Endothelial cell of umbilical vein (primary cell): ENCODE results near the gene AAGAB. TPM values are rescaled to one million over a fixed set of nuclear protein-coding genes. Genes with fewer than 3 reads are reported as not detected.

Source experiments
- BruUV-seq: library from RNA; stranded (reverse); fragments of 400-500 nt; replicated peaks from 2 replicates; lab custom pipeline; 2021; lab: Mats Ljungman, UMichigan
- CTCF ChIA-PET: fragments of 300-600, 350-600 bp; sonication (Branson Sonifier 250); formaldehyde crosslinking; loops from one replicate; lab custom pipeline; 2021; ENCODE audit warnings: antibody characterized with exemption, inconsistent platforms; lab: Charles Lee
- POLR2A ChIA-PET: fragments of 300-600, 350-600 bp; sonication (Branson Sonifier 250); formaldehyde crosslinking; loops from one replicate; lab custom pipeline; 2021; ENCODE audit warnings: antibody characterized with exemption, inconsistent platforms; lab: Charles Lee
- DNase-seq: peaks from one replicate; pipeline ENCODE4 v3.0.0-alpha.2; 2011; ENCODE audit warnings: low read depth, low spot score
- FAIRE-seq: peaks from 2 replicates; lab custom pipeline; 2011; peaks lifted over from hg19 to GRCh38; lab: Jason Lieb, UNC
- H2AFZ ChIP-seq: 2 replicates; pipeline ENCODE4 v1.6.0; 2012; ENCODE audit warnings: low read depth, low read length, control low read depth, inconsistent platforms
- H3K27ac ChIP-seq: 2 replicates; pipeline ENCODE4 v1.5.1; 2011; ENCODE audit warnings: low read depth, mild to moderate bottlenecking, control low read depth, low read length, moderate library complexity; ENCODE audit not compliant: insufficient read depth
- H3K27me3 ChIP-seq, 2 experiments: 2 replicates each; pipeline versions ENCODE4 v1.6.0 to v1.6.1; 2011; ENCODE audit warnings: low read length in 2 of 2, mixed read lengths in 1 of 2; ENCODE audit not compliant: control insufficient read depth in 2 of 2, insufficient read depth in 2 of 2
- H3K36me3 ChIP-seq, 2 experiments: 2 replicates in 1 of 2; 3 replicates in 1 of 2; pipeline ENCODE4 v1.5.1; 2011; ENCODE audit warnings: low read length in 2 of 2, mild to moderate bottlenecking in 1 of 2, moderate library complexity in 1 of 2; ENCODE audit not compliant: control insufficient read depth in 2 of 2, insufficient read depth in 2 of 2; ENCODE audit errors: extremely low read depth in 1 of 2
- H3K4me1 ChIP-seq: 3 replicates; pipeline ENCODE4 v1.5.1; 2011; ENCODE audit warnings: mild to moderate bottlenecking, low read length; ENCODE audit not compliant: control insufficient read depth, insufficient read depth; ENCODE audit errors: extremely low read depth
- H3K4me2 ChIP-seq: 2 replicates; pipeline ENCODE4 v1.6.1; 2011; ENCODE audit warnings: low read length, control low read depth, mixed read lengths; ENCODE audit not compliant: insufficient read depth
- H3K4me3 ChIP-seq, 3 experiments: fragments of 200-600 bp in 1 of 3; sonication (generic), shearing (Covaris generic) in 1 of 3; replicated peaks in 1 of 3; 2 replicates each; pipeline ENCODE4 v1.5.1; 2011 to 2016; ENCODE audit warnings: control low read depth in 3 of 3, low read length in 3 of 3, mild to moderate bottlenecking in 2 of 3, inconsistent platforms in 1 of 3, low read depth in 1 of 3, moderate library complexity in 1 of 3; ENCODE audit not compliant: insufficient read depth in 1 of 3
- H3K79me2 ChIP-seq: 2 replicates; pipeline ENCODE4 v1.6.0; 2012; ENCODE audit warnings: low read length, inconsistent platforms; ENCODE audit not compliant: control insufficient read depth, insufficient read depth
- H3K9ac ChIP-seq: replicated peaks from 2 replicates; pipeline ENCODE3; 2011; ENCODE audit warnings: low read length, control low read depth; ENCODE audit not compliant: insufficient read depth; ENCODE audit errors: extremely low read depth
- H3K9me1 ChIP-seq: replicated peaks from 3 replicates; pipeline ENCODE4 v1.6.0; 2011; ENCODE audit warnings: mild to moderate bottlenecking, low read length; ENCODE audit not compliant: control insufficient read depth, insufficient read depth; ENCODE audit errors: extremely low read depth
- H3K9me3 ChIP-seq: replicated peaks from 2 replicates; pipeline ENCODE4 v1.5.1; 2012; ENCODE audit warnings: low read length, inconsistent platforms; ENCODE audit not compliant: control insufficient read depth, insufficient read depth
- H4K20me1 ChIP-seq: replicated peaks from 2 replicates; pipeline ENCODE3; 2011; ENCODE audit warnings: mild to moderate bottlenecking, low read length; ENCODE audit not compliant: control insufficient read depth, insufficient read depth; ENCODE audit errors: extremely low read depth
- CTCF ChIP-seq, 2 donors: IDR thresholded peaks; 1 replicate in 1 of 2; 2 replicates in 1 of 2; pipeline ENCODE4 v1.5.1; 2011; ENCODE audit warnings: low read length in 2 of 2, mild to moderate bottlenecking in 2 of 2, moderate library complexity in 2 of 2, control low read depth in 1 of 2, inconsistent platforms in 1 of 2, low read depth in 1 of 2; ENCODE audit not compliant: insufficient read depth in 1 of 2; ENCODE audit errors: extremely low read depth in 1 of 2
- EZH2 ChIP-seq: IDR thresholded peaks from 2 replicates; pipeline ENCODE4 v1.6.1; 2012; ENCODE audit warnings: borderline replicate concordance, low read depth, mild to moderate bottlenecking, moderate library complexity, low read length, inconsistent platforms; ENCODE audit not compliant: severe bottlenecking
- FOS ChIP-seq: IDR thresholded peaks from 2 replicates; pipeline ENCODE4 v1.6.1; 2011; ENCODE audit warnings: mild to moderate bottlenecking, low read length, moderate library complexity, borderline replicate concordance; ENCODE audit not compliant: insufficient read depth
- GATA2 ChIP-seq: IDR thresholded peaks from 2 replicates; pipeline ENCODE4 v1.7.0; 2011; ENCODE audit warnings: low read depth, mild to moderate bottlenecking, moderate library complexity, mixed read lengths, low read length; ENCODE audit not compliant: insufficient read length, insufficient read depth
- JUN ChIP-seq: IDR thresholded peaks from 2 replicates; pipeline ENCODE4 v1.6.1; 2011; ENCODE audit warnings: borderline replicate concordance, low read depth; ENCODE audit not compliant: insufficient read length, insufficient read depth
- MAX ChIP-seq: IDR thresholded peaks from 2 replicates; pipeline ENCODE4 v1.6.1; 2011; ENCODE audit not compliant: insufficient read depth, insufficient read length
- MYC ChIP-seq: IDR thresholded peaks from one replicate; pipeline ENCODE4 v1.6.1; 2011; ENCODE audit warnings: mild to moderate bottlenecking, low read depth, low read length
- POLR2A ChIP-seq: IDR thresholded peaks from 2 replicates; pipeline ENCODE4 v1.6.1; 2012; ENCODE audit warnings: low read depth, mild to moderate bottlenecking, control low read depth, low read length
- POLR2AphosphoS5 ChIP-seq: IDR thresholded peaks from 2 replicates; pipeline ENCODE4 v1.6.1; 2012; ENCODE audit warnings: low read depth, mild to moderate bottlenecking, control low read depth, low read length, moderate library complexity; ENCODE audit not compliant: insufficient read depth
- dilution Hi-C: fragments of 300-500 bp; cut with MboI; formaldehyde crosslinking; loops from one replicate; pipeline ENCODE4 v1.15.0; 2019; ENCODE audit warnings: low sequenced_read_pairs; ENCODE audit not compliant: extremely low pct_ligation_motif_present
- intact Hi-C: fragments of 100-400 bp; cut with micrococcal nuclease; formaldehyde crosslinking; loops from one replicate; pipeline ENCODE4 v1.10.0; 2022
- polyA plus RNA-seq, 4 experiments: library from polyadenylated mRNA; depleted of rRNA in 3 of 4; stranded (reverse) in 3 of 4; unstranded in 1 of 4; fragments of >200 nt; gene quantifications; 2 replicates each; pipeline versions ENCODE4 v1.2.1 to v1.2.3, GENCODE V29; 2011 to 2012; ENCODE audit warnings: missing spikeins in 1 of 4
- total RNA-seq: library from RNA; stranded (reverse); gene quantifications from 2 replicates; pipeline ENCODE4 v1.2.3, GENCODE V29; 2021

AAGAB gene
- total and polyA plus RNA-seq, 2 donors (not counting 3 experiments of a cell fraction or from before 2014, with no cell fraction given): 21.2 to 42.6 TPM

- H3K79me2 ChIP-seq: peaks cover 68% of the 10 kb centered on the region
- ChIA-PET CTCF (no interaction called here), POLR2A (no interaction called here)
- H4K20me1 ChIP-seq: no peaks in the 10 kb centered on the region
- H3K9ac ChIP-seq: no peak overlapping the region
- dilution Hi-C loops: no loop called here
- no peak overlapping the region for H3K4me2 ChIP-seq
- H3K9me3 ChIP-seq: no peaks in the 10 kb centered on the region
- FAIRE-seq (no peak), DNase-seq (no peak)
- H3K4me3 ChIP-seq: no peak overlapping the region
- no peaks in the 10 kb centered on the region for H3K27me3 ChIP-seq
- H3K36me3 ChIP-seq: no peaks in the 10 kb centered on the region
- peaks cover 7% of the 10 kb centered on the region for H3K4me1 ChIP-seq
- intact Hi-C loops: loop anchor here (5.0 kb wide), 3 partner anchors 143 to 303 kb away; no protein-coding TSS in a partner anchor
- no peaks in the 10 kb centered on the region for H3K9me1 ChIP-seq
- no peak overlapping the region for H3K27ac ChIP-seq
- TF ChIP-seq MAX (no peak), EZH2 (no peak), GATA2 (no peak), POLR2A (no peak), MYC (no peak), CTCF (IDR thresholded peaks at IDR 0.05; ENCODE audit: extremely low read depth in 1 of 2, insufficient read depth in 1 of 2, low read depth in 1 of 2, low read length in 2 of 2) (no peak), FOS (no peak), POLR2AphosphoS5 (no peak), JUN (no peak)
- no TSS peak for BruUV-seq
- H2AFZ ChIP-seq: no peak overlapping the region
Measured at GRCh38 chr15:67249830-67250229, 4.6 kb downstream of the AAGAB start.
